Amniotic epithelial cell (primary cell): ENCODE measurements around the gene KIF14.

Source experiments
- DNase-seq: peaks from one replicate; pipeline ENCODE4 v3.0.0-alpha.2; 2010; ENCODE audit warnings: low read depth

Gene KIF14

GRCh38 chr1:200620273-200621131 is at the start of gene KIF14:
Gene KIF14, minus strand, starts transcription at chr1:200620751. Its CDS starts 2,028 bp downstream, at chr1:200618723.
- DNase-seq = peak; percentile 80

DNA sequence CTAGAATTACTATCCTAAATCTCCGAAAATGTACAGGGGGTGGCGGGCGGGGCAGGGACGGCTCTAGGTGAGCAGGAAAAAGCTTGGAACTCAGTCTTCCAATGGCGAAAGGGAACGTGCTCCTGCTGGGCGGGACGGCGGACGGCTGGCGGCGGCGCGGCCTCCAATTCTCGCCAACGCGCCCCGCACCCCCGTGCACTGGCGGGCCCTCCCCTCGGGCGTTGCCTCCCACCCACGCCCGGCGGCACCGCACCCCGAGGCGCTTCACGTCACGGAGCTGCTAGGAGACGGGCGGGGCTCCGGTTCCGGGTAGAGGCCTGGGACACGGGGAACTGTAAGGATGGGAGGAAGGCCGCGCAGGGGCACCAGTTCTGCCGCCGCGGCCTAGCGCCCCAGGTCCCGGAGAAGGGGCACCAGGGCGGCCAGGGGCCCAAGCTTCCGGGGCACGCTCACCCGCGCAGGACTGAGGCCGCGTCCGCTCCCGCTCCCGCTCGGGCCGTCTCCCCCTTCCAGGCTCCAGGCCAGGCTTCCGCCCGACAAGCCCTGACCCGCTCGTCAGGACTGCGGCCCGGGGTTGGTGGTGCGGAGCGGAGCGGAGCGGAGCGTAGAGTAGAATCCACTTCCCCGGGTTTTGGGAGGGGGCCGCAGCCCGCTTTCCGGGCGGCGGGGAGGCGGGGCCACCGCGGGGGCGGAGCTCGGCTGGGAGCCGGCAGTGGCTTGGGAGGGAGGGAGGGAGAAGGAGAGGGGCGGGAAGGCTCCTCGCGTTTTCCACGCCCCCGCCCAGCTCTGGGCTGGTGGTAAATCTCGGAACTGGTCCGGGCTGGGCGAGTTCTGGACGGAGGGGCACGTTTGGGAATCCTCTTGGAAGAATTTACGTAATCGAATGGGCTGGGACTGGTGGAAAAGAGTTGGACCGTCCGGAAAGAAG is 49.0 kb upstream of the KIF14 start, which contains the start of gene DDX59:
TSS of gene DDX59 (minus strand) at position 594 of the 928 bp plus-strand sequence. CDS start 3,167 bp downstream, outside the sequence.
- peak; percentile 96 for DNase-seq

GRCh38 chr1:200668514-200669313 is 48.2 kb upstream of the KIF14 start:
- DNase-seq = no peak

DNA sequence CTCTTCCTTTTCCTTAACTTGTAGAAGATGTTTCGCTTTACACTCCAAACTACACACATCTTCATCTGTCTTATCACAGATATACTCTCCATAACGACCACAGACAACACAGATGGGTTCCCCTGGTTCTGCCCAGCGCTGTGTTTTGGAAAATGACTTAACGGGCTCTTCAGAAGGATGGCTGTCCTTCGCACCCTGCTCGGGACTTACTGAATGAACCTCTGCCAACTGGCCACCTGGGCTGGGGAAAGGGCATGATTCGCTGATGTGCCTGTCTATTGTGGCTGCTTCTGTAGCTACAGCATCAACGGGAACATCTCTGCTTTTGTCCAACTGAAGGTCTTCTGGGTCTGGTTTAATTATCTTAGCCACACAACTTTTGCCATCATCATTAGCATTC is 45.8 kb upstream of the KIF14 start:
- no peak for DNase-seq

DNA sequence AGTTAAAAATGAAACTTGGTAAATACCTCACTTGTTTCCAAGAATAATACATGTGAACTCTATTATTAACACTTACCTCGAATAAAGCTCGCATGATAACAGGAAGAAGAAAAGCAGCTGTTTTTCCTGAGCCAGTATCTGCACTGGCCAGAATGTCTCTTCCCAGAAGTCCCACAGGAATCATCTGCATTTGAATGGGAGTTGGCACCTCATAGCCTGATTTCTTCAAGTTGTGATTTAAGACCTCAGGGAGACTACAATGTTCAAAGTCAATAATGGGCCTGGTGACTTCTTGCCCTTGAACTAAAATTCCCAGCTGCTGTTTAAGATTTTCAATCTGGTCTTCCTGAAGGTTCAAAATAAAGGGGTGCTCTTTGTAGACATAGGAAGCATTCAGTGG is 45.3 kb upstream of the KIF14 start:
- DNase-seq = no peak

DNA sequence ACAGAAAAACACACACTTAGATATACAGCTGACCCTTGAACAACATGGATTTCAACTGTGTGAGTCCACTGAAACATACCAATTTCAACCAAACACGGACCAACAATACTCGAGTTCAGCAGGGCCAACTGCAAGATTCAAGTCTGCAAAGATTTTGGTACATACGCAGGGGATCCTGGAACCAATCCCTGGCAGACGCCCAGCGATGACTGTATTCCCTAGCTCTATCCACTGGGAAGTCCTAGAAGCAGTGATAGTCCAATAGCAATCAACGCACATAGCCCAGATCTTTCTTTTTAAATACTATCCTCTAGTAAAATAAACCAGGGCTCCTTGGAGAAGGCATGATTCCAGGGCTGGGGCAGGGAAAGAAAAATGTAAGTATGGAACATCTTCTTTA is 40.2 kb upstream of the KIF14 start:
- DNase-seq = no peak

DNA sequence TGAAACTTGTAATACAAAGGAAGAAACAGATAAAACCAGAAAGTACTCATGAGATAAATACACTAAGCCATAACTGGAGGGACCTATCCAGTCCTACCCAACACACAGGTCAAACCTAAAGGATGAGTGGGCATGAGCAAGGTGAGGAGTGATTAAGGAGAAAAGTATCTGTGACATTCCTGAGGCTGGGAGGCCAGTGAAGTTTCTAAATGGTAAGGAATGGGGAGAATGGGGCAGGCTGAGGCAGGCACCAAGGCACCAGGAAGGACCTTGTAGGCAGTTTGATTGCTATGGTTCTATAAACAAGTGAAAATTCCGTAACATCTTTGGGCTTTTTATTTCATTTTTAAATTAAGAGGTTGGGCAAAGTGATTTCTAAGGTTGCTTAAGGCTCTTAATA is 38.7 kb upstream of the KIF14 start:
- DNase-seq = peak; percentile 86

- no peak for DNase-seq
Observed at GRCh38 chr1:200658037-200658818, 37.7 kb upstream of the KIF14 start.

DNA sequence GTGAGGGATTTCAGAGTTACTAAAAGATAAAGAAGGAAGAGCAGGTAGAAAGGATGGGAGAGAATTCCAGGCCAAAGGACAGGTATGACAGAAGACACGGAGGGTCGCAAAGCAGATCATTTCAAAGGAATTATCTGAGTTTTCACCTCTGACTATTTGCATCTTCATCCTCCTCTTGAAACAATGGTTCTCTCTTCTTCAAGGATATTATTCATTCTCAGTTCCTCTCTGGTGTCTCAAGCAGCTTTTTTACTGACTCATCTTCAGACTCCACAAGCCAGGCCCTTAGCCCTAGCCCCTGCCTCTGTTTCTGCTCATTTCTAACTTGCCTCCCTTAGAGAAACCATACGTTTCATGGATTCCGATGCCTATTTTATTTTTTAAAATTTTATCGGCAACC is 34.1 kb upstream of the KIF14 start:
- no peak for DNase-seq

GRCh38 chr1:200653022-200653462 is 32.5 kb upstream of the KIF14 start:
- DNase-seq = peak; percentile 24

- no peak for DNase-seq
Observed at GRCh38 chr1:200652378-200652777, 31.8 kb upstream of the KIF14 start.

DNA sequence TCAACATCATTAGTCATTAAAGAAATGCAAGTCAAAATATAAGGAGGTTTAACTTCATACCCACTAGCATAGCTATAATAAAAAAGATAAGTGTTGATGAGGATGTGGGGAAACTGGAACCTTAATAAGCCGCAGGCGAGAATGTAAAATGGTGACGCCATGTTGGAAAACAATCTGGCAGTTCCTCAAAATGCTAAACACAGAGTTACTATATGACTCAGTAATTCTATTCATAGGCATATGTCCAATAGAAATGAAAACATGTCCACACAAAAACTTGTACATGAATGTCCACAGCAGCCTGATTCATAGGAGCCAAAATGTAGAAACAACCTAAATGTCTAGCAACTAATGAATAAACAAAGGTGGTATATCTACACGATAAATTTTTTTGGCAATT is 26.0 kb upstream of the KIF14 start:
- no peak for DNase-seq

- no peak for DNase-seq
Observed at GRCh38 chr1:200644021-200644420, 23.5 kb upstream of the KIF14 start.

DNA sequence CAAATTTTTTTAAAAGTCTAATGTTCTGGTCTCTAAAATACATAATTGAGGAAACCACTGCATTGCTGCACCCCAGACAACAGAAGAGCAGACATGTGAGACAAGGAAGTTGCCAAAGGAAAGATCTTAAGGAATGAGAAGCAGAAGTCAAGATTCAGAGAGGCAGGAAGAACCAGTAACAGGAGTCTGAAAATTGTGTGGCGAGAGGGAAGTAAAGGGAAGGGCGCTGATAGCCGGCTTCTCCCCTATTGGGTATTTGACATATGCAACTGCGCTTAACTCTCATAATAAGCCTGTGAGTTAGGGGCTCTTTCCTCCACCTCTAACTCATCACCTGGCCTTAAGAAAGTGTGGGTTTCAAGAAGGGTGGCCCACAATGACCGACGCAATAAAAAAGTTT is 21.9 kb upstream of the KIF14 start:
- peak; percentile 25 for DNase-seq

DNA sequence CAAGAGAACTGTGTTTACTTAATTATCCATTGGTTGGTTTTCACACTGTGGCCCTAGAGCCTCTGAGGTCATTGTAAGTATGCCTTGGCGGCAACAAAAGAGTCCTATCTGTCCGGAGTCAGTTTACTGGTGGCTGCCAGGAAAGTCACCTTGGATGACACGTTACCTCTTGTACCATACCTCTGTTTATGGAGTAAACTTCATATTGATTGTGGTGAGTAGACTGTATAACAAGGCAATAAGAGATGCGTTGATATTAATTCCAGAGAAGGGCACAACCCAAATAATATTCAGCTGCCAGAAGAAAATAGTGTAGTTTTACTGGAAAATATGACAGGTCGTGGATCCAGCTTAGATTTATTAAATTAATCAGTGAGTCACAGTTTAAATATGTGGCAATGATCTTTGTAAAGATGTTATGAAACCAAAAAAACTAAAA is 20.4 kb upstream of the KIF14 start:
- peak; percentile 55 for DNase-seq

- no peak for DNase-seq
Observed at GRCh38 chr1:200640373-200640962, 19.9 kb upstream of the KIF14 start.

GRCh38 chr1:200638073-200638472 is 17.5 kb upstream of the KIF14 start:
- no peak for DNase-seq

- no peak for DNase-seq
Observed at GRCh38 chr1:200636681-200637080, 16.1 kb upstream of the KIF14 start.

DNA sequence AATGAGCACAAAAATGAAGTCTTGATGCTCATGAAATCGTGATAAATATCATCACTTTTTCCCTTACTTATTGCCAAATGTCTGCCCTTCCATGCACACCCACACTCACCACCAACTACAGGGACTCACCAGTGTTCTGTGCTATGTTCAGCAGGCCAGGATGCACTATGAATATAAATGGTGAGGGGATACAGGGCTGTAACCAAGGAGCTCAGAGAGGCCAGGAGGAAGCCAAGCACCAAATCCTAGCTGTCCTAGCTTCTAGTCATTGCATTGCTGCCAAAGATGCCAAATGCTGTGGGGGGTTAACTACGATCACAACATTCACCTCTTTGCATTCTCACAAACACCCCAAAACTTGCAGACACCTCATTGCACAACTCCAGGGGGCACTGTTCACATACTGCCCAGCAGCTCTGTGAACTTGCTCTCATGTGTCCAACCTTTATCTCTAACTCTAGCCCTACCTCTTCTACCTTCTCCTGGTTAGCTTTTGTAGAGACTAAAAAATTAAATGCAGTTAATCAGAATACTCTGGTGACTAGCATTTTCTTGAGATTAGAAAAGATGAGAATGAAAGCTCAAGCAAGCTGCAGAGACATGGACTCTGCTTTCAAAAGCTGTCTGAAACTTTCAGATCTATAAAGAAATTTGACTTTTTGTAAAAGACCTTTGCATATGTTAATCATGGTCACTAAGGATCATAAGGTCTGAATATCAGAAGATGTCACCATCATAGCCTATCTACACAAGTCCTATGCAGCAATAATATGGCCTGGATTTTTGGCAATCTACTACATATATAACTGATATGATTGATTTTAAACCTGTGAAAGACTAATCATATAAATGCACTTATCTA is 13.9 kb upstream of the KIF14 start:
- no peak for DNase-seq

GRCh38 chr1:200631375-200631774 is 10.8 kb upstream of the KIF14 start:
- no peak for DNase-seq
